Keratinocyte (primary cell): ENCODE measurements around the gene DENND5B. TPM values are rescaled to one million over a fixed set of nuclear protein-coding genes. Genes with fewer than 3 reads are reported as not detected.

Experiments used
- DNase-seq: peaks from one replicate; pipeline ENCODE4 v3.0.0-alpha.2; 2011; ENCODE audit warnings: low read depth, missing footprints, low spot score
- FAIRE-seq: peaks from 2 replicates; lab custom pipeline; 2011; peaks lifted over from hg19 to GRCh38; lab: Jason Lieb, UNC
- H2AFZ ChIP-seq: 2 replicates; pipeline ENCODE4 v1.6.0; 2012; ENCODE audit warnings: low read length, control low read depth, inconsistent platforms; ENCODE audit not compliant: control insufficient read depth
- H3K27ac ChIP-seq: 2 replicates; pipeline ENCODE4 v1.5.1; 2011; ENCODE audit warnings: low read length; ENCODE audit not compliant: control insufficient read depth, insufficient read depth
- H3K27me3 ChIP-seq: 3 replicates; pipeline ENCODE4 v1.6.0; 2011; ENCODE audit warnings: low read length; ENCODE audit not compliant: control insufficient read depth, insufficient read depth; ENCODE audit errors: extremely low read depth
- H3K36me3 ChIP-seq, 2 experiments: 2 replicates in 1 of 2; 3 replicates in 1 of 2; pipeline ENCODE4 v1.5.1; 2011; ENCODE audit warnings: low read length in 2 of 2, mild to moderate bottlenecking in 1 of 2; ENCODE audit not compliant: control insufficient read depth in 2 of 2, insufficient read depth in 2 of 2; ENCODE audit errors: extremely low read depth in 1 of 2
- H3K4me1 ChIP-seq: 3 replicates; pipeline ENCODE4 v1.5.1; 2011; ENCODE audit warnings: low read length; ENCODE audit not compliant: control insufficient read depth, insufficient read depth; ENCODE audit errors: extremely low read depth
- H3K4me2 ChIP-seq: 3 replicates; pipeline ENCODE4 v1.6.0; 2011; ENCODE audit warnings: low read depth, low read length; ENCODE audit not compliant: control insufficient read depth, insufficient read depth; ENCODE audit errors: extremely low read depth
- H3K4me3 ChIP-seq, 3 experiments: fragments of 200-600 bp in 1 of 3; sonication (generic) in 1 of 3; 2 replicates in 2 of 3; 3 replicates in 1 of 3; pipeline ENCODE4 v1.5.1; 2011 to 2016; ENCODE audit warnings: low read length in 3 of 3, mild to moderate bottlenecking in 3 of 3, control low read depth in 2 of 3, inconsistent platforms in 1 of 3, low read depth in 1 of 3, mixed read lengths in 1 of 3, mixed run types in 1 of 3, moderate library complexity in 1 of 3; ENCODE audit not compliant: control insufficient read depth in 2 of 3, insufficient read depth in 2 of 3; ENCODE audit errors: extremely low read depth in 1 of 3
- H3K79me2 ChIP-seq: 2 replicates; pipeline ENCODE4 v1.6.0; 2012; ENCODE audit warnings: low read length; ENCODE audit not compliant: control insufficient read depth, insufficient read depth
- H3K9ac ChIP-seq: 3 replicates; pipeline ENCODE4 v1.6.0; 2011; ENCODE audit warnings: low read length; ENCODE audit not compliant: control insufficient read depth, insufficient read depth; ENCODE audit errors: extremely low read depth
- H3K9me1 ChIP-seq: 3 replicates; pipeline ENCODE4 v1.6.0; 2011; ENCODE audit warnings: low read length; ENCODE audit not compliant: control insufficient read depth, insufficient read depth; ENCODE audit errors: extremely low read depth
- H3K9me3 ChIP-seq: 2 replicates; pipeline ENCODE4 v1.5.1; 2012; ENCODE audit warnings: low read depth, low read length; ENCODE audit not compliant: control insufficient read depth
- H4K20me1 ChIP-seq: 3 replicates; pipeline ENCODE4 v1.6.0; 2011; ENCODE audit warnings: low read length; ENCODE audit not compliant: control insufficient read depth, insufficient read depth; ENCODE audit errors: extremely low read depth
- CTCF ChIP-seq, 3 experiments: IDR thresholded peaks in 1 of 3; conservative IDR thresholded peaks in 1 of 3; optimal IDR thresholded peaks in 1 of 3; 2 replicates in 2 of 3; 3 replicates in 1 of 3; pipeline versions ENCODE3 to v1.5.1; 2011; ENCODE audit warnings: low read length in 3 of 3, mild to moderate bottlenecking in 3 of 3, moderate library complexity in 2 of 3, control low read depth in 1 of 3, inconsistent platforms in 1 of 3; ENCODE audit not compliant: insufficient read depth in 2 of 3; ENCODE audit errors: extremely low read depth in 1 of 3
- EZH2 ChIP-seq: IDR thresholded peaks from one replicate; pipeline ENCODE4 v1.6.1; 2012; ENCODE audit warnings: inconsistent platforms, mild to moderate bottlenecking, low read length, moderate library complexity
- dilution Hi-C: fragments of 300-500 bp; cut with MboI; formaldehyde crosslinking; loops from one replicate; pipeline ENCODE4 v1.7.0; 2020; ENCODE audit warnings: low sequenced_read_pairs; ENCODE audit not compliant: extremely low pct_ligation_motif_present
- polyA plus RNA-seq, 5 experiments: library from polyadenylated mRNA; depleted of rRNA in 3 of 5; stranded (reverse) in 3 of 5; stranded (forward) in 1 of 5; unstranded in 1 of 5; fragments of >200 nt; gene quantifications; 1 replicate in 1 of 5; 2 replicates in 3 of 5; 3 replicates in 1 of 5; pipeline versions ENCODE4 v1.2.1 to v1.2.3, GENCODE V29; 2011 to 2012; ENCODE audit warnings: missing spikeins in 2 of 5, low read depth in 1 of 5, low replicate concordance in 1 of 5

The DENND5B gene
- polyA plus RNA-seq, 1 donor (not counting 4 experiments of a cell fraction or from before 2014, with no cell fraction given), result 4.7 TPM

DNA sequence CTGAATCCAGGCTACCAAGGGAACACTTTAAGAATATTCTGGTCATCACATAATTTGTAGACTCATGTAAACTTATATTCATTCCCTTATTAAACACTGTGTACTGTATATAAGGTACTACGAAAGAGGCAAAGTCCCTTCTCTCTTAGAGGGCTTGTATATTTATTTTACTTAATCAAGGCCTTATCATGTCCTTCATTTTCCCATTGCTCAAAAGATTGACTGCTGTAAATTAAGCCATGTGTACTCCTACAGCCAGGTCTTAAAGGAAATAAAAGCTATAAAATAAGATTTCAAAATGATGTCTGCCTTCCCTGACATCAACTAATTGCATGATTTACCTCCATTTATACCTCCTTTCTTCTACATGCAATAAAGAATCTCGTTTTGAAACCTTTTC lies 5.0 kb downstream of the DENND5B start:
- Histone ChIP-seq H3K9me3 (no peaks in the 10 kb centered on the region), H3K36me3 (no peaks in the 10 kb centered on the region), H3K4me2 (no peak overlapping the region), H3K9ac (no peak overlapping the region), H2AFZ (no peak overlapping the region), H3K79me2 (peaks cover 4% of the 10 kb centered on the region), H3K4me3 (no peak overlapping the region), H3K27ac (no peak overlapping the region), H4K20me1 (no peaks in the 10 kb centered on the region), H3K27me3 (no peaks in the 10 kb centered on the region), H3K4me1 (peaks cover 13% of the 10 kb centered on the region), H3K9me1 (no peaks in the 10 kb centered on the region)
- no peak for DNase-seq
- no peak for TF ChIP-seq CTCF (optimal IDR thresholded peaks at IDR 0.05 in 1 of 3, IDR thresholded peaks at IDR 0.05 in 1 of 3, conservative IDR thresholded peaks at IDR 0.05 in 1 of 3; ENCODE audit: extremely low read depth in 1 of 3, insufficient read depth in 2 of 3, low read length in 3 of 3)
- TF ChIP-seq EZH2, result no peak
- no peak for FAIRE-seq
- dilution Hi-C loops, result no loop called here

GRCh38 chr12:31585271-31585670 lies 5.7 kb downstream of the DENND5B start:
- TF ChIP-seq CTCF (optimal IDR thresholded peaks at IDR 0.05 in 1 of 3, IDR thresholded peaks at IDR 0.05 in 1 of 3, conservative IDR thresholded peaks at IDR 0.05 in 1 of 3; ENCODE audit: extremely low read depth in 1 of 3, insufficient read depth in 2 of 3, low read length in 3 of 3) (no peak), EZH2 (no peak)
- H3K27ac ChIP-seq, result no peak overlapping the region
- no peak overlapping the region for H2AFZ ChIP-seq
- dilution Hi-C loops, result no loop called here
- peaks cover 13% of the 10 kb centered on the region for H3K4me1 ChIP-seq
- FAIRE-seq (no peak), DNase-seq (no peak)
- H3K4me3 ChIP-seq, result no peak overlapping the region
- H3K79me2 ChIP-seq, result peaks cover 4% of the 10 kb centered on the region
- H3K4me2 ChIP-seq, result no peak overlapping the region
- no peaks in the 10 kb centered on the region for H3K36me3 ChIP-seq
- H4K20me1 ChIP-seq, result no peaks in the 10 kb centered on the region
- no peaks in the 10 kb centered on the region for H3K9me3 ChIP-seq
- no peaks in the 10 kb centered on the region for H3K27me3 ChIP-seq
- no peak overlapping the region for H3K9ac ChIP-seq
- H3K9me1 ChIP-seq, result no peaks in the 10 kb centered on the region
